SK-N-MC (cell line): ENCODE results near the gene BLM.

Experiments
- EZH2 ChIP-seq: fragments of 200-600 bp; sonication (generic); IDR thresholded peaks from one replicate; pipeline ENCODE4 v1.6.1; 2017; ENCODE audit warnings: antibody characterized with exemption
- FOXP2 ChIP-seq: optimal IDR thresholded peaks from 2 replicates; pipeline ENCODE3; 2011; ENCODE audit warnings: mild to moderate bottlenecking, moderate library complexity; ENCODE audit not compliant: insufficient read depth; ENCODE audit errors: extremely low read length, control extremely low read depth
- POLR2AphosphoS5 ChIP-seq: IDR thresholded peaks from 2 replicates; pipeline ENCODE4 v1.6.1; 2012; ENCODE audit warnings: mild to moderate bottlenecking, low read depth, low read length, borderline replicate concordance

DNA sequence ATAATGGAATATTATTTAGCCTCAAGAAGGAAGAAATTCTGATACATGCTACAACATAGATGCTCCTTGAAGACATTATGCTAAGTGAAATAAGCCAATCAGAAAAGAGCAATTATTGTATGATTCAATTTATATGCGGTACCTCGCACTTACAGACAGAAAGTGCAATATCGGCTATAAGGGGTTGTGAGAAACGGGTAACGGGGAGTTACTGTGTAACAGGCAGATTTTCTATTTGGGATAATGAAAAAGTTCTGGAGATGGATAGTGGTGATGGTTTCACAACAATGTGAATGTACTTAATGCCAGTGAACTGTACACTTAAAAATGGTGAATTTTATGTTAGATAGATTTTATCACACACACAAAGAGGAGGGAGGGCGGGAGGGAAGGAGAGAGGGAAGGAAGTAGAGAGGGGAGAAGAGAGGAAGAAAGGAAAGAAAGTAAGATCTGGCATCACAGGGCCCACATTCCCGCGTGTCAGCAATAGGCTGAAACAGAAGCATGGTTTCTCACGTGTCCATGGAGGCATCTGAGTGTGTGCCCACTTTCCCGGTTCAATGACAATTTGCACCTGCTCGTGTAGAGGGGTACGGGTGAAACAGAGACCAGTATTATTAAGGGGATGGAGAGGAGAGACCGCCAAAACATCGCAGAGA, 700 bp upstream of the BLM start:
- TF ChIP-seq EZH2 = no peak
- no peak for TF ChIP-seq POLR2AphosphoS5
- TF ChIP-seq FOXP2 = no peak
